ENCODE data around the gene SPTLC2. TPM values are rescaled to one million over a fixed set of nuclear protein-coding genes. Genes with fewer than 3 reads are reported as not detected.

Gene SPTLC2
- total RNA-seq, 2 donors from 2014 or later, result 20.0 to 24.5 TPM

DNA sequence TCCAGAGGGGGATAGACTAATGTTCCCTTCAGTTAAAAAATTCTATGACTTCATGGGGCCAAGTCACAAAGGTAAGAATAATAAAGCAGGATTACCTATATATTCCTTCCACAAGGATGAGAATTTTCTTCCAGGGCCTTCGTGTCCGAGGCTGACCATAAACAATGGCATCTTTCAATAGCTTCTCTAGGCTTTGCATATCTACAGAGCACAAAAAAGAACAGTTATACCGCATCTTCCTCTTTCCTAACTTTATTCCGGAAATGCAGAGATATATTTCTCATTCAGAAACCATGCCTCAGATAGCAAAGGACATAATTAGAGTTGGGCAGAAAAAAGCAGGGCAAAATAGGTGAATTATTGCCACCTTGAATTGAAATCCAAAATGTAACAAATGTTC is 59.5 kb downstream of the SPTLC2 start:
- H3K4me1 ChIP-seq (replicated peaks), result no peaks in the 10 kb centered on the region
- TF ChIP-seq POLR2AphosphoS5 (IDR thresholded peaks at IDR 0.05) (no peak), POLR2A (IDR thresholded peaks at IDR 0.05) (no peak)
- TF ChIP-seq, protein P1, sequence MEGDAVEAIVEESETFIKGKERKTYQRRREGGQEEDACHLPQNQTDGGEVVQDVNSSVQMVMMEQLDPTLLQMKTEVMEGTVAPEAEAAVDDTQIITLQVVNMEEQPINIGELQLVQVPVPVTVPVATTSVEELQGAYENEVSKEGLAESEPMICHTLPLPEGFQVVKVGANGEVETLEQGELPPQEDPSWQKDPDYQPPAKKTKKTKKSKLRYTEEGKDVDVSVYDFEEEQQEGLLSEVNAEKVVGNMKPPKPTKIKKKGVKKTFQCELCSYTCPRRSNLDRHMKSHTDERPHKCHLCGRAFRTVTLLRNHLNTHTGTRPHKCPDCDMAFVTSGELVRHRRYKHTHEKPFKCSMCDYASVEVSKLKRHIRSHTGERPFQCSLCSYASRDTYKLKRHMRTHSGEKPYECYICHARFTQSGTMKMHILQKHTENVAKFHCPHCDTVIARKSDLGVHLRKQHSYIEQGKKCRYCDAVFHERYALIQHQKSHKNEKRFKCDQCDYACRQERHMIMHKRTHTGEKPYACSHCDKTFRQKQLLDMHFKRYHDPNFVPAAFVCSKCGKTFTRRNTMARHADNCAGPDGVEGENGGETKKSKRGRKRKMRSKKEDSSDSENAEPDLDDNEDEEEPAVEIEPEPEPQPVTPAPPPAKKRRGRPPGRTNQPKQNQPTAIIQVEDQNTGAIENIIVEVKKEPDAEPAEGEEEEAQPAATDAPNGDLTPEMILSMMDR (IDR thresholded peaks at IDR 0.05), result no peak
- no peaks in the 10 kb centered on the region for H3K9me3 ChIP-seq
- 70% methylated on average over 4 of the region's 4 CpGs for WGBS
- no peak overlapping the region for H3K27ac ChIP-seq
- no peak for DNase-seq (ENCODE audit: low spot score)
- no peak overlapping the region for H3K4me3 ChIP-seq
- intact Hi-C loops (cut with DNase I), result no loop called here
- H3K27me3 ChIP-seq (replicated peaks; ENCODE audit: insufficient read depth), result no peaks in the 10 kb centered on the region
- no peaks in the 10 kb centered on the region for H3K36me3 ChIP-seq

GRCh38 chr14:77554816-77555599 is 61.4 kb downstream of the SPTLC2 start:
- H3K27ac ChIP-seq, result no peak overlapping the region
- no peaks in the 10 kb centered on the region for H3K36me3 ChIP-seq
- no peak overlapping the region for H3K4me3 ChIP-seq
- no peaks in the 10 kb centered on the region for H3K27me3 ChIP-seq (replicated peaks; ENCODE audit: insufficient read depth)
- no peak for TF ChIP-seq POLR2A (IDR thresholded peaks at IDR 0.05)
- TF ChIP-seq, protein P1 (IDR thresholded peaks at IDR 0.05), result no peak
- TF ChIP-seq POLR2AphosphoS5 (IDR thresholded peaks at IDR 0.05), result no peak
- intact Hi-C loops (cut with DNase I), result loop anchor here (5.0 kb wide), 1 partner anchor 253 kb away; no protein-coding TSS in a partner anchor
- 78% methylated on average over 9 of the region's 9 CpGs for WGBS
- H3K4me1 ChIP-seq (replicated peaks), result no peaks in the 10 kb centered on the region
- no peaks in the 10 kb centered on the region for H3K9me3 ChIP-seq
- no peak for DNase-seq (ENCODE audit: low spot score)

DNA sequence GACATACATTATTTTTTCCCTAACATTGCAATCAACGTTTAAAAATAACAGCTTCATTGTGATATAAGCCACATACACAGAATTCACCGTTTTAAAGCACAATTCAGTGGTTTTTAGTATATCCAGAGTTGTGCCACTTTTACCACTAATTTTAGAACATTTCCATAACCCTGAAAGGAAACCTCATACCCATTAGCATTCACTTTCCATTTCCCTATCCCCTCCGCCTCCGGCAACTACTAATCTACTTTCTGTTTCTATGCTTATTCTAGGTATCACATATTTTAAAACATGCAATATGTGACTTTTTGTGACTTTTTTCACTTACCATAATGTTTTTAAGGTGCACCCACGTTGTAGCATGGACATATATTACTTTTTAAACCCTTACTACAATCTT is 62.2 kb downstream of the SPTLC2 start:
- no peaks in the 10 kb centered on the region for H3K27me3 ChIP-seq (replicated peaks; ENCODE audit: insufficient read depth)
- H3K27ac ChIP-seq, result no peak overlapping the region
- H3K4me3 ChIP-seq, result no peak overlapping the region
- DNase-seq (ENCODE audit: low spot score), result no peak
- intact Hi-C loops (cut with DNase I), result loop anchor here (5.0 kb wide), 1 partner anchor 252 kb away; no protein-coding TSS in a partner anchor
- TF ChIP-seq, protein P1 (IDR thresholded peaks at IDR 0.05), result no peak
- no peak for TF ChIP-seq POLR2AphosphoS5 (IDR thresholded peaks at IDR 0.05)
- H3K9me3 ChIP-seq, result no peaks in the 10 kb centered on the region
- no peaks in the 10 kb centered on the region for H3K4me1 ChIP-seq (replicated peaks)
- WGBS, result 74% methylated on average over 5 of the region's 5 CpGs
- H3K36me3 ChIP-seq, result no peaks in the 10 kb centered on the region

- H3K36me3 ChIP-seq, result no peaks in the 10 kb centered on the region
- TF ChIP-seq POLR2AphosphoS5 (IDR thresholded peaks at IDR 0.05) (no peak), POLR2A (IDR thresholded peaks at IDR 0.05) (no peak)
- TF ChIP-seq, protein P1 (IDR thresholded peaks at IDR 0.05), result no peak
- no peak overlapping the region for H3K27ac ChIP-seq
- intact Hi-C loops (cut with DNase I), result loop anchor here (2.0 kb wide), 1 partner anchor 91 kb away; the partner anchor contains the start of gene AHSA1
- no peak overlapping the region for H3K4me3 ChIP-seq
- no peaks in the 10 kb centered on the region for H3K9me3 ChIP-seq
- WGBS, result 90% methylated on average over 1 of the region's 1 CpG
- H3K27me3 ChIP-seq (replicated peaks; ENCODE audit: insufficient read depth), result no peaks in the 10 kb centered on the region
- no peaks in the 10 kb centered on the region for H3K4me1 ChIP-seq (replicated peaks)
- DNase-seq (ENCODE audit: low spot score), result no peak
Measured at GRCh38 chr14:77549451-77549850, 67.0 kb downstream of the SPTLC2 start.

All from prostate gland (tissue), 2 donors.